GM18907 (cell line): ENCODE results near the gene DENR.
"Not testable (repeated sequence)": the region's sequence is repeated elsewhere in the genome, so short reads cannot be mapped to it uniquely, and the experiment has no call there.

Experiments
- ATAC-seq: cut with Tn5 transposase; IDR thresholded peaks from one replicate; pipeline ENCODE4 v1.9.1; 2021; ENCODE audit warnings: mild to moderate bottlenecking, moderate library complexity; ENCODE audit not compliant: unreplicated experiment

DENR gene

GRCh38 chr12:122738571-122738970 is 14.1 kb upstream of the DENR start:
- no peak for ATAC-seq

GRCh38 chr12:122740351-122740750 is 12.3 kb upstream of the DENR start:
- no peak for ATAC-seq

- ATAC-seq, result no peak
These were observed 8.6 kb upstream of the DENR start for GRCh38 chr12:122743895-122744525.

- ATAC-seq, result no peak
These were observed 5.1 kb upstream of the DENR start for GRCh38 chr12:122747224-122748135.

GRCh38 chr12:122749569-122750332 is 2.9 kb upstream of the DENR start:
- no peak for ATAC-seq

GRCh38 chr12:122750781-122751515 is 1.7 kb upstream of the DENR start:
- ATAC-seq, result not testable (repeated sequence)

- no peak for ATAC-seq
These were observed 661 bp downstream of the DENR start for GRCh38 chr12:122753319-122753650.

- no peak for ATAC-seq
These were observed 2.2 kb downstream of the DENR start for GRCh38 chr12:122754790-122755189.

- no peak for ATAC-seq
These were observed 4.9 kb downstream of the DENR start for GRCh38 chr12:122757568-122757967.

GRCh38 chr12:122785503-122785902 is 32.9 kb downstream of the DENR start:
- no peak for ATAC-seq

- no peak for ATAC-seq
These were observed 35.8 kb downstream of the DENR start for GRCh38 chr12:122788387-122788786.

GRCh38 chr12:122789637-122790036 is 37.0 kb downstream of the DENR start:
- ATAC-seq, result no peak

GRCh38 chr12:122790393-122791075 is 37.9 kb downstream of the DENR start:
- no peak for ATAC-seq

GRCh38 chr12:122793685-122794106 is 41.1 kb downstream of the DENR start:
- ATAC-seq, result no peak

- ATAC-seq, result no peak
These were observed 43.2 kb downstream of the DENR start for GRCh38 chr12:122795807-122796206.

- no peak for ATAC-seq
These were observed 47.1 kb downstream of the DENR start for GRCh38 chr12:122799641-122800243.

GRCh38 chr12:122803937-122804336 is 51.3 kb downstream of the DENR start:
- ATAC-seq, result no peak

GRCh38 chr12:122804957-122805356 is 52.3 kb downstream of the DENR start:
- not testable (repeated sequence) for ATAC-seq

- ATAC-seq, result no peak
These were observed 55.0 kb downstream of the DENR start for GRCh38 chr12:122807651-122808050.

GRCh38 chr12:122811777-122812176 is 59.2 kb downstream of the DENR start:
- ATAC-seq, result no peak
